GM18498 (cell line): ENCODE measurements around the gene AMIGO1.
A peak's percentile ranks its signal among the peaks of the same experiment; 100 is the strongest.

Experiments used
- ATAC-seq: cut with Tn5 transposase; IDR thresholded peaks from one replicate; pipeline ENCODE4 v1.9.1; 2021; ENCODE audit warnings: mild to moderate bottlenecking, moderate library complexity; ENCODE audit not compliant: unreplicated experiment

The AMIGO1 gene

GRCh38 chr1:109534307-109534858 lies 24.9 kb upstream of the AMIGO1 start:
- no peak for ATAC-seq

GRCh38 chr1:109532365-109533136 lies 23.0 kb upstream of the AMIGO1 start:
- peak; percentile 80 for ATAC-seq

GRCh38 chr1:109531826-109532364 lies 22.4 kb upstream of the AMIGO1 start:
- no peak for ATAC-seq

GRCh38 chr1:109531380-109531779 lies 21.9 kb upstream of the AMIGO1 start:
- ATAC-seq = no peak

GRCh38 chr1:109530457-109531087 lies 21.0 kb upstream of the AMIGO1 start:
- ATAC-seq = no peak

- ATAC-seq = no peak
Measured at GRCh38 chr1:109529881-109530456, 20.4 kb upstream of the AMIGO1 start.

GRCh38 chr1:109528712-109529111 lies 19.2 kb upstream of the AMIGO1 start:
- ATAC-seq = no peak

GRCh38 chr1:109527846-109528695 lies 18.5 kb upstream of the AMIGO1 start:
- no peak for ATAC-seq

- peak; percentile 69 for ATAC-seq
Measured at GRCh38 chr1:109527098-109527811, 17.7 kb upstream of the AMIGO1 start.

- no peak for ATAC-seq
Measured at GRCh38 chr1:109523706-109524105, 14.2 kb upstream of the AMIGO1 start.

- no peak for ATAC-seq
Measured at GRCh38 chr1:109522026-109522425, 12.5 kb upstream of the AMIGO1 start.

GRCh38 chr1:109521002-109521951 lies 11.8 kb upstream of the AMIGO1 start:
- no peak for ATAC-seq

GRCh38 chr1:109517337-109517736 lies 7.8 kb upstream of the AMIGO1 start:
- ATAC-seq = no peak

- ATAC-seq = no peak
Measured at GRCh38 chr1:109516872-109517271, 7.3 kb upstream of the AMIGO1 start.

- no peak for ATAC-seq
Measured at GRCh38 chr1:109514846-109515245, 5.3 kb upstream of the AMIGO1 start.

- ATAC-seq = no peak
Measured at GRCh38 chr1:109513110-109513710, 3.7 kb upstream of the AMIGO1 start.

- no peak for ATAC-seq
Measured at GRCh38 chr1:109508873-109509175, 703 bp downstream of the AMIGO1 start.

GRCh38 chr1:109508001-109508872 lies 1.3 kb downstream of the AMIGO1 start:
- no peak for ATAC-seq
